MM.1S (cell line): Measurements from ENCODE around the gene GAGE12J.
"Not testable (repeated sequence)": the region's sequence is repeated elsewhere in the genome, so short reads cannot be mapped to it uniquely, and the experiment has no call there.

Experiments
- DNase-seq: peaks from one replicate; pipeline ENCODE4 v3.0.0-alpha.2; 2015
- H2AFZ ChIP-seq: fragments of 300-600 bp; sonication (generic); 2 replicates; pipeline ENCODE4 v1.6.0; 2016; ENCODE audit warnings: antibody characterized with exemption, low read length
- H3F3A ChIP-seq: fragments of 300-600 bp; sonication (generic); 2 replicates; pipeline ENCODE4 v1.6.1; 2016; ENCODE audit warnings: mild to moderate bottlenecking, antibody characterized with exemption, low read length, moderate library complexity, mixed read lengths; ENCODE audit not compliant: insufficient read depth
- H3K27ac ChIP-seq: fragments of 300-600 bp; sonication (generic); 2 replicates; pipeline ENCODE4 v1.5.1; 2016; ENCODE audit warnings: mild to moderate bottlenecking, low read length
- H3K27me3 ChIP-seq: fragments of 300-600 bp; sonication (generic); replicated peaks from 2 replicates; pipeline ENCODE4 v1.6.0; 2016; ENCODE audit warnings: low read length; ENCODE audit not compliant: insufficient read depth
- H3K36me3 ChIP-seq: fragments of 300-600 bp; sonication (generic); replicated peaks from 2 replicates; pipeline ENCODE4 v1.6.1; 2016; ENCODE audit warnings: mild to moderate bottlenecking, low read length, mixed read lengths; ENCODE audit not compliant: insufficient read depth
- H3K4me1 ChIP-seq: fragments of 300-600 bp; sonication (generic); 2 replicates; pipeline ENCODE4 v1.6.1; 2016; ENCODE audit warnings: low read length, mixed read lengths
- H3K4me2 ChIP-seq: fragments of 300-600 bp; sonication (generic); 2 replicates; pipeline ENCODE4 v1.6.0; 2016; ENCODE audit warnings: low read depth, low read length
- H3K4me3 ChIP-seq: fragments of 300-600 bp; sonication (generic); 2 replicates; pipeline ENCODE4 v1.5.1; 2016; ENCODE audit warnings: low read length, mixed read lengths
- H3K79me2 ChIP-seq: fragments of 300-600 bp; sonication (generic); 2 replicates; pipeline ENCODE4 v1.6.1; 2016; ENCODE audit warnings: mixed run types, low read length, mixed read lengths
- H3K9ac ChIP-seq: fragments of 300-600 bp; sonication (generic); 2 replicates; pipeline ENCODE4 v1.6.1; 2016; ENCODE audit warnings: low read length, mixed read lengths
- H3K9me2 ChIP-seq: fragments of 300-600 bp; sonication (generic); replicated peaks from 2 replicates; pipeline ENCODE4 v1.6.1; 2016; ENCODE audit warnings: mild to moderate bottlenecking, low read length, mixed read lengths; ENCODE audit not compliant: insufficient read depth
- H3K9me3 ChIP-seq: fragments of 300-600 bp; sonication (generic); replicated peaks from 2 replicates; pipeline ENCODE4 v1.6.1; 2016; ENCODE audit warnings: mild to moderate bottlenecking, low read length, mixed read lengths; ENCODE audit not compliant: insufficient read depth
- H4K20me1 ChIP-seq: fragments of 300-600 bp; sonication (generic); 2 replicates; pipeline ENCODE4 v1.6.1; 2016; ENCODE audit warnings: mild to moderate bottlenecking, low read length, moderate library complexity, mixed read lengths; ENCODE audit not compliant: insufficient read depth
- CTCF ChIP-seq: fragments of 300-600 bp; sonication (generic); IDR thresholded peaks from 2 replicates; pipeline ENCODE4 v1.5.1; 2016; ENCODE audit warnings: antibody characterized with exemption, low read length, mixed read lengths
- EZH2 ChIP-seq: fragments of 300-600 bp; sonication (generic); optimal IDR thresholded peaks from 2 replicates; pipeline ENCODE3; 2017; ENCODE audit warnings: low read depth, mild to moderate bottlenecking, antibody characterized with exemption, low read length, mixed read lengths
- EZH2phosphoT487 ChIP-seq: fragments of 300-600 bp; sonication (generic); IDR thresholded peaks from 2 replicates; pipeline ENCODE4 v1.6.1; 2018; ENCODE audit warnings: antibody characterized with exemption, low read length

Gene GAGE12J

GRCh38 chrX:49292400-49293362, 29.2 kb upstream of the GAGE12J start:
- no peak overlapping the region for H3K4me2 ChIP-seq

GRCh38 chrX:49299293-49299692, 22.5 kb upstream of the GAGE12J start:
- H3K9ac ChIP-seq, H3K27me3 ChIP-seq, H3K9me3 ChIP-seq, H3K36me3 ChIP-seq, H3K9me2 ChIP-seq, H3K79me2 ChIP-seq, H3K4me2 ChIP-seq, DNase-seq, H4K20me1 ChIP-seq, H3K4me1 ChIP-seq, H3K4me3 ChIP-seq, H3F3A ChIP-seq, H2AFZ ChIP-seq, H3K27ac ChIP-seq: not testable (repeated sequence)

More at GRCh38 chrX:49292400-49293362, 29.2 kb upstream of the GAGE12J start:
- Histone ChIP-seq H3K9me3 (no peaks in the 10 kb centered on the region), H3K4me3 (no peak overlapping the region), H3K9me2 (no peaks in the 10 kb centered on the region), H3F3A (no peaks in the 10 kb centered on the region), H3K27ac (no peak overlapping the region), H3K27me3 (no peaks in the 10 kb centered on the region), H3K36me3 (no peaks in the 10 kb centered on the region), H3K9ac (no peak overlapping the region), H2AFZ (no peak overlapping the region), H4K20me1 (no peaks in the 10 kb centered on the region), H3K79me2 (no peaks in the 10 kb centered on the region), H3K4me1 (no peaks in the 10 kb centered on the region)
- DNase-seq = no peak
- TF ChIP-seq CTCF (no peak), EZH2phosphoT487 (no peak), EZH2 (no peak)

GRCh38 chrX:49300703-49301102, 21.1 kb upstream of the GAGE12J start:
- H3K4me2 ChIP-seq = no peak overlapping the region
- TF ChIP-seq EZH2 = no peak
- no peak for TF ChIP-seq EZH2phosphoT487
- no peak for TF ChIP-seq CTCF
- no peaks in the 10 kb centered on the region for H3K27me3 ChIP-seq
- H3K9me2 ChIP-seq = no peaks in the 10 kb centered on the region
- H3K36me3 ChIP-seq = no peaks in the 10 kb centered on the region
- H3K4me3 ChIP-seq = no peak overlapping the region
- no peaks in the 10 kb centered on the region for H3F3A ChIP-seq
- no peak overlapping the region for H3K9ac ChIP-seq
- no peaks in the 10 kb centered on the region for H3K9me3 ChIP-seq
- DNase-seq = no peak
- no peaks in the 10 kb centered on the region for H3K79me2 ChIP-seq
- no peak overlapping the region for H2AFZ ChIP-seq
- no peaks in the 10 kb centered on the region for H3K4me1 ChIP-seq
- no peaks in the 10 kb centered on the region for H4K20me1 ChIP-seq
- no peak overlapping the region for H3K27ac ChIP-seq

- H4K20me1 ChIP-seq = no peaks in the 10 kb centered on the region
- H3K36me3 ChIP-seq = no peaks in the 10 kb centered on the region
- H3K9me3 ChIP-seq = no peaks in the 10 kb centered on the region
- H3F3A ChIP-seq = no peaks in the 10 kb centered on the region
- H2AFZ ChIP-seq = no peak within 1 kb of the TSS
- H3K27me3 ChIP-seq = no peaks in the 10 kb centered on the region
- no peaks in the 10 kb centered on the region for H3K9me2 ChIP-seq
- no peak for DNase-seq
- no peak within 1 kb of the TSS for H3K9ac ChIP-seq
- H3K4me3 ChIP-seq = no peak within 1 kb of the TSS
- H3K4me2 ChIP-seq = no peak within 1 kb of the TSS
- H3K4me1 ChIP-seq = no peaks in the 10 kb centered on the region
- H3K27ac ChIP-seq = no peak within 1 kb of the TSS
- H3K79me2 ChIP-seq = no peaks in the 10 kb centered on the region
- TF ChIP-seq CTCF (no peak), EZH2phosphoT487 (no peak), EZH2 (no peak)
These were observed 18.5 kb upstream of the GAGE12J start, which contains the start of gene GAGE10 for GRCh38 chrX:49303346-49303745. Gene GAGE10, plus strand, starts transcription at chrX:49303646. Its CDS starts 1,214 bp downstream, at chrX:49304860.

GRCh38 chrX:49307775-49308174, 14.1 kb upstream of the GAGE12J start:
- H3K79me2 ChIP-seq, H2AFZ ChIP-seq, DNase-seq, H4K20me1 ChIP-seq, H3K27ac ChIP-seq, H3K9me3 ChIP-seq, H3K27me3 ChIP-seq, H3K36me3 ChIP-seq, H3K9me2 ChIP-seq, H3K4me1 ChIP-seq, H3K4me2 ChIP-seq, H3F3A ChIP-seq, H3K9ac ChIP-seq, H3K4me3 ChIP-seq: not testable (repeated sequence)
